ENCODE measurements around the gene COL16A1. TPM values are rescaled to one million over a fixed set of nuclear protein-coding genes. Genes with fewer than 3 reads are reported as not detected.
A peak's percentile ranks its signal among the peaks of the same experiment; 100 is the strongest.

The COL16A1 gene
- total and polyA plus RNA-seq, 2 of the 13 experiments (the other 11 are each of a cell fraction or from before 2014, with no cell fraction given): 4.3 to 12.2 TPM

GRCh38 chr1:31701091-31701736, 2.6 kb downstream of the COL16A1 start (continued):
- TF ChIP-seq HNF1A (IDR thresholded peaks at IDR 0.05; ENCODE audit: low read depth): no peak
- peak; percentile 85 for TF ChIP-seq HNF1A (CRISPR knock-in tag; IDR thresholded peaks at IDR 0.05; ENCODE audit: borderline replicate concordance)
- TF ChIP-seq SP4 (CRISPR knock-in tag; IDR thresholded peaks at IDR 0.05): peak; percentile 67; the same call in 1 of the 2 replicates
- TF ChIP-seq BORCS8-MEF2B (CRISPR knock-in tag; IDR thresholded peaks at IDR 0.05): 0 out of 2 replicates have a peak, but pooled peaks have one; percentile 27
- peak; percentile 37; the same call in 1 of the 2 replicates for TF ChIP-seq TFDP2 (CRISPR knock-in tag; IDR thresholded peaks at IDR 0.05)
- TF ChIP-seq ZBTB40 (IDR thresholded peaks at IDR 0.05): no peak
- TF ChIP-seq ZBTB40 (CRISPR knock-in tag; IDR thresholded peaks at IDR 0.05): peak; percentile 45; the same call in 1 of the 2 replicates
- peak; percentile 29; the same call in 1 of the 2 replicates for TF ChIP-seq FOXO1 (CRISPR knock-in tag; IDR thresholded peaks at IDR 0.05)
- no peak for TF ChIP-seq TP53 (CRISPR knock-in tag; conservative IDR thresholded peaks at IDR 0.05)
- TF ChIP-seq NFIC (IDR thresholded peaks at IDR 0.05; ENCODE audit: low read length): peak; percentile 97
- peak; percentile 87 for TF ChIP-seq CEBPB (IDR thresholded peaks at IDR 0.05; ENCODE audit: borderline replicate concordance, low read depth, low read length)
- peak; percentile 66; the same call in 1 of the 2 replicates for TF ChIP-seq NR2C2 (CRISPR knock-in tag; IDR thresholded peaks at IDR 0.05; ENCODE audit: borderline replicate concordance)
- peak; percentile 69; the same call in 1 of the 2 replicates for TF ChIP-seq ZNF607 (CRISPR knock-in tag; IDR thresholded peaks at IDR 0.05; ENCODE audit: borderline replicate concordance)
- 0 out of 2 replicates have a peak, but pooled peaks have one; percentile 53 for TF ChIP-seq ZSCAN29 (CRISPR knock-in tag; conservative IDR thresholded peaks at IDR 0.05)
- no peak for TF ChIP-seq KDM4B (CRISPR knock-in tag; IDR thresholded peaks at IDR 0.05)
